HG03196 (cell line): Measurements from ENCODE around the gene RNF215.
"Not testable (repeated sequence)": the region's sequence is repeated elsewhere in the genome, so short reads cannot be mapped to it uniquely, and the experiment has no call there.

Experiments
- ATAC-seq: cut with Tn5 transposase; IDR thresholded peaks from one replicate; pipeline ENCODE4 v1.9.1; 2021; ENCODE audit not compliant: unreplicated experiment

Gene RNF215

DNA sequence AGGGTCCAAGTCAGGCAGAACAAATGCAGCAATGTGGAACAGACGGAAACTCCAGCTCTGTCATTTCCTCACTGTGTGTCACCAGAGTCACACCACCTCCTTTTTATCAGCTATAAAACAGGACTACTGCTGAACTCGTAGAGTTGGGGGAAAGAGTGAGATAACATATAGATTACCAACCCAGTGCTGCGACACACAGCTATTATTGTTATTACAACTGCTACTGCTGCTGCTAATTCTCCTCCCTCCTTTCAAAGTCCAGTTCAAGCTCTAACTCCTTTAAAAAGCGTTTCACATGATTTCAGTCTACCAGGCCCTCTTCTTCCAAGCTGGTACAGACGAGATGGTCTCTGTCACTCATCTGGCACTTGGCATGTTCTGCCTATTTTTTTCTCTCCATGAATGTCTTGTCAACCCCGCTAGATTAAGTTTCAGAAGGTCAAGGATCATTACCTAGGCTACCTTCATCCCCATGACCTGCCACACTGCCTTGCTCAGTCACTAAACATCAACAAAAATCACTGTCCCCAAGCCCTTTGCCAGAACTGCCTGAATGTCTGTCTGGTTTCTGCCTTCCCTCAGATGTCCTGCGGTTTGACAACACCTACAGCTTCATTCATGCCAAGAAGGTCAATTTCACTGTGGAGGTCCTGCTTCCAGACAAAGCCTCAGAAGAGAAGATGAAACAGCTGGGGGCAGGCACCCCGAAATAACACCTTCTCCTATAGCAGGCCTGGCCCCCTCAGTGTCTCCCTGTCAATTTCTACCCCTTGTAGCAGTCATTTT lies 34.7 kb upstream of the RNF215 start:
- no peak for ATAC-seq

DNA sequence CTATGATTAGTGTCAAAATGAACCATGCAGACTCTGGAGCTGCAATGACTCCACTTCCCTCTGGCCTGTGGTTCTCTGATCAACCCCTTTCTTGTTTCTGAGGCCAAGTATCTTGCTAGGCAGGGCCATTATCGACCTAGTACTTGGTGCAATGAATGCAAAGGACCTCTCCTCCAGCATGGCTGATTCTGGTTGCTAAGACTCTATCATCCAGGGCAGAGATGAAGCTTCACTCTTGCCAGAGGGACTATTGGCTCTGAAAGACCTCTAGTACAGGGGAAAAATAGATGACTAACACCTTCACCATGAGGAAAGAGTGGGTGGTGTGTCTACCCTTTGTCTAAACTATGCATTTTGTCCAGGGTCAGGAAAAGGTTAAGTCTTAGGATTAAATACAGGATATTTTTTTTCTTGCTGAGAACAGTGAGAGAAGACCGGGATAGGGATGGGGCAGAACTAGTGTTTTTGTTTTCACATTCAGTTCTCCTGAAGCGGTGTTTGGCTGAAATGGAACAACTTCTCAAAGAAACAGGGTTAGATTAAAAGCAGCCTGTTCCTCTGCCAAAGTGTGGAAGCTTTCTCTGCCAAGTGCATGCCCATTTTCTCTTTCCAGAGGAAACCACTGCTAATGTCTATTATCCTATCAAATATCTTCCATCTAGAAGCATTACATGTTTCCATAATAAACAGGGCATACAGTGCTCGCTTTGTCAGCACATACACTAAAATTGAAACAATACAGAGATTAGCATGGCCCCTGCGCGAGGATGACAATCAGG lies 33.3 kb upstream of the RNF215 start:
- ATAC-seq = no peak

DNA sequence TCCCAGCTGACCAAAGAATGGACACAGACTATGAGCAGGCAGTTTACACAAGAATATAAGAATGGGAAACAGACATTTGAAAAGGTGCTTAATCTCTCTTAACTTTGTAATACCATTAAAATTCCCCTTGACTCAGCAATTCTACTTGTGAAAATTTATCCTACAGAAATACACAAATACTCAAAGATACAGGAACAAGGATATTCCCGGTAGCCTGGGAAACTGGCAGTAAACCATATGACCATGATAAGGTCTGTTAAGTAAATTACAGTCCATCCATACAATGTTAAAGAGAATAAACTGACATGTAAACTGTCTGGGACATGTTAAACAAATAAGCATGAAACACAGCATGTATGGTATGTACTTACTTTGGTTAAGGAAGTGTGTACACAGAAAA lies 29.6 kb upstream of the RNF215 start:
- no peak for ATAC-seq

DNA sequence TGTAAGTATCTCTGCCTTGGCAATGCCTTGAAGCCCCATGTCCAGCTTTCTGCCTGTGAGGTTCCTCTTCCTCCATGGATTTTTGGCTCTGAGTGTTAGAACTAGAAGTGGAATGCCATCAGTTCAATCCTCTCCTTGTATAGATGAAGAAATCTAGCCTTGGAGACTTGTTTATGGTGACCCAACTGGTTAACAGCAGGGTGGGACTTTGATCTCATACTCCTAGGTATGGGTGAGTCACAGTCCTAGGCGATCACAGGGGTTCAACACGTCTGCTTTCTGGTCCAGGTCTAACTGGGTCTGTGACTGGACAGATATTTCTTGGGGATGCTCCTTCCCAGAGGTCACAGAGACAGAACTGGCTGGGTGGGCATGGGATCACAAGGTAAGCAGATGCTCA lies 29.2 kb upstream of the RNF215 start:
- ATAC-seq = no peak

DNA sequence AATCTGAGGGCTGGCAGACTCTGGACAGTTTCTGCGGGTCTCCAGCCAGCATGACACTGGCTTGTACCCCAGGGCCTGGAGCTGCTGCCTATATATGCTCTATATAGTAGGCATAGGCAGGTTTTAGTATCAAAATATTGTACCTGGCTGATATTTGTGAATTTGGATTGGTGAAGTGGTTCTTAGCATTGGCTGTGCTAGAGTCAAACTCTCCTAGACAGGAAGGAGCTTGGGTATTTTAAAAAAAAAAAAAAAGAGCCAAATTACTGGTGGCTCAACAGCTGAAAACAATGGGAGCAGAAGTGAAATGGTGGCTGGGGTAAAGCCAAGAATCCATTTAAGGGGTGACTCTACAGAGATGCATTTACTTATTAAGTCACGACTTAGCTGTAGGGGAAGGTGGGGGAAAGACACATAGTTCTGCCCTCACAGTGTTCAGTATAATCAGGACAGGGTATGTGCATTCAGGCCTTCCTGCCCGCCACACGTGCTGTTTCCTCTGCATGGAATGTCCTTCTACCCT lies 27.4 kb upstream of the RNF215 start:
- no peak for ATAC-seq

DNA sequence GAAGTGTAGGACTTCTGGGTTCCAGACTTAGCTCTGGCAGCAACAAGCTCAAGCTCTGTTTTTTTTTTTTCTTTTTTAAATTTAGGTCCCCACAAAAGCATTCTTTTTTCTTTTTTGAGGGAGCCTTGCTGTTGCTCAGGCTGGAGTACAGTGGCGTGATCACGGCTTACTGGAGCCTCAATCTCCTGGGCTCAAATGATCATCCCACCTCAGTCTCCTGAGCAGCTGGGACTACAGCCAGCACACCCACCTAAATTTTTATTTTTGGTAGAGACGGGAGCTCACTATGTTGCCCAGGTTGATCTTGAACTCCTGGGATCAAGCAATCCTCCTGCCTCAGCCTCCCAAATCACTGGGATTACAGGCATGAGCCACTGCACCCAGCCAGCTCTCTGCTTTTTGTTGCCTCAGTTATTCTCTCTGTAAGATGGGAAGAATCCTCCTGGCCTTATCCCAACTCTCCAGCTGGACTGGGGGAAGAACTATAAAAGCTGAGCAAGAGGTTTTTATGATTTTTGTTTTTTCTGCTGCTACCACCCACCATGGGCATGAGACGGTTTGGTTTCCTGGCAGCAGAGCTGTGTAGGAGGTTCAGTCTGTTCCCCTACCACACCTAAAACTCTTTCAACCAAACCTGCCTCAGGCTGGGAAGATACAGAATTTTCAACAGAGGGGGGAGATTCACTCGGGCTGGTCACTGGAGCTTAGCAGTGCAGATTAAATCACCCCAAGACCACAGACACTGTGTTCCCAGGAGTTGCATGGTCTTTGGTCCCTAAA lies 26.7 kb upstream of the RNF215 start:
- no peak for ATAC-seq

DNA sequence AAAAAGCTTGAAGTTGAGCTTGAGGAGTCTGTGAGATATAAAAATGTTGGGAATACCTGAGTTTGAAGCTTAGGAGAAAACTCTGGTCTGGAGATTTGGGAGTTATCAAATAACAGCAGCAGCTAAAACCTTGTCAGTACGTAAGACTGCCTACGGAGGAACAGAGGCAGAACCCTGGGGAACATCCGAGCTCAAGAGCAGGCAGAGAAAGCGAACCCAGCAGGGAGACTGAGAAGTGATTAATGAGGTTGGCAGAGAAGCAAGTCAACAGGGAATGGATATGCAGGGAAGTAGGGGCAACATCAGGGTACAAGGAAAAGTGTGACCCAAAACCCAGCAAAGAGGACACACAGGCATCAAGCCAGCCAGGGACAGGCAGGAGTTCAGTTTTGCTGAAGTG lies 25.8 kb upstream of the RNF215 start:
- no peak for ATAC-seq

DNA sequence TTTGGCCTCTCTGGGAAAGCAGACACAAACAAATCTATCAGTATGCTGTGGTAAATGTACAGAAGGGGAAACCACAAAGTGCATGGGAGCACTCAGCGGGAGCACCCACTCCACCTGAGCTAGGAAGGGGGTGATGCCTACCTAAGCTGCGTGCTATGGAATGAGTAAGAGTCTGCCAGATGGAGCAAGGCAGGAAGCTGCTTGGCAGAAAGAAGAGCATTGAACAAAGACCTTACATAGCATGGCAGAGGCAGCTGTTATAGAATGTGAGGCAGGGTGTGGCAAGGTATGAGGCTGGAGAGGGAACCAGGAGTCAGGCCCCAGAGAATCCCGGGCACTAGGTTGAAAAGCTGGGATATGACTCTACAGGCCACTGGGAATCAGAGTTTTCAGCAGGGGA lies 24.6 kb upstream of the RNF215 start:
- no peak for ATAC-seq

DNA sequence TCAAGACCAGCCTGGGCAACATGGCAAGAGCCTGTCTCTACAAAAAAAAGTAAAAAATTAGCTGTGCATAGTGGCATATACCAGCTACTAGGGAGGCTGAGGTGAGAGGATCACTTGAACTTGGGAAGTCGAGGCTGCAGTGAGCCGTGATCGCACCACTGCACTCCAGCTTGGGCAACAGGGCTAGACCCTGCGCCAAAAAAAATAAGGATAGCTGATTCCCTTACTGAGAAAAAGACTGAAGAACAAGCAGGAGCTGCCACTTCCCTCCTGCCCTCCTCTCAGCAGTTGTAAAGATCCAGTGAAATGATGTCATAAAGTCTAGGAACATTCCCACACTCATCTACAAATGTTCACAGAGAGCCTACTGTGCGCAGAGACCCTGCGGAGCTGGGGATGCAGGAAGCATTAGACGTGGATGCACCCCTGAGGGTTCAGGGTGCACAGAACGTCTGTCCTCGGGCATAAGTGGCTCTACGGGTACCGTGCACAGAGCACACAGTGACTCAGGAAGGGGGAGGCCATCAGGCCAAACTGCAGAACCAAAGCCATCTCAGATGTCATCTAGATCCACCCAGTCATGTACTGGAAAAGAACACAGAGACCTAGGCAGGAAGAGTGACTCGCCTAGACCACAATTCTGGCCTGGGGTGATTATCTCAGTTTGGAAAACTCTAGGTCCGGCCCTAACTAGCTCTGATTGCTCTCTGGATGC lies 21.3 kb upstream of the RNF215 start:
- no peak for ATAC-seq

DNA sequence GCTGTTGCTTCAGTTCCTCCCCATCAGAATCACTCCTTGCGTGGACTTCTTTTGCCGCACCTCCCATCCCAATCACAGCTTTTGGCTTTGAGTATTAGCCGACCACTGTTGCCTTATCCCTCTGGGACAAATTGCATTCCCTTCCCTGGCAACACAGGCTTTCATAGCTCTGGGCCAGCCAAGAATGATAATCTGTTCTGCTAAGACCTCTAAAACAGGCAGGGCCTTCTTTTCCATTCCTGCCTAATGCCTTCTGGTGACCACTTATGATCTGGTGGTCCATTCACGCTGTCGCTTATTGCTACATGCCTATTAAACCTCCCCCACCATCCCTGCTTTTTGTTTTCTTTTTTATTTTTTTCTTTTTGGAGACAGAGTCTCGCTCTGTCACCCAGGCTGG lies 19.2 kb upstream of the RNF215 start:
- ATAC-seq = no peak

DNA sequence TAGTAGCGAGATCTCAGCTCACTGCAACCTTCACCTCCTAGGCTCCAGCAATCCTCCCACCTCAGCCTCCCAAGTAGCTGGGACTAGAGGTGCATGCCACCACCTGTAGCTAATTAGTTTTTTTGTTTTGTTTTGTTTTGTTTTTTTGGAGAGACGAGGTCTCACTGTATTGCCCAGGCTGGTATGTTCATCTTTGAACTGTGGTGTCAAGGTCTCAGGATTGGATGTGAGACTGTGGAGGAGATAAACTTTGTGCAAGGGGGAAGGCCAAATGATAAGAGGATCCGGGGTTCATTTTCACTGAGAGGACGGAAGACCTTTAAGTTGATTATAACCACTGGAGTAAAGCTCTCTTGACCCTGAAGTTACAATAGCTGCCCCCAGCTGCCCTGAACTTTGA lies 18.5 kb upstream of the RNF215 start:
- no peak for ATAC-seq

DNA sequence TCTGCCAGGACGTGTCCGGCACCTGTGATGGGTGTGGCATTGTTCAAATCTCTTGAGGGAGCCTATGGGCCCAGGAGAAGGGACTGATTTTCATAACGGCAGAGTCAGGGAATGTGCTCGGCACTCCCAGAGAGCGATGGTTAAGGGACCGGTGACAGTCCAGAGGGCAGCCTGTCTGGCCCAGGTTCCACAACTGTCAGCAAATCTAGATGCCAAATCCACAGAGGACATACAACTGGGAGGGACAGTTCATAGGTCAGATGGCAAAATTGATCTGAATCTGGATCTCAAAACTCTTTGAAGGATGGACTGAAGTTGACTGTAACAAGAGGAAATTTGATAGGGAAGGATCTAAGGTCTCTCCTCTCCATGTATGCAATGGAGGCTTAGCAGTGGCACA lies 17.1 kb upstream of the RNF215 start:
- no peak for ATAC-seq

DNA sequence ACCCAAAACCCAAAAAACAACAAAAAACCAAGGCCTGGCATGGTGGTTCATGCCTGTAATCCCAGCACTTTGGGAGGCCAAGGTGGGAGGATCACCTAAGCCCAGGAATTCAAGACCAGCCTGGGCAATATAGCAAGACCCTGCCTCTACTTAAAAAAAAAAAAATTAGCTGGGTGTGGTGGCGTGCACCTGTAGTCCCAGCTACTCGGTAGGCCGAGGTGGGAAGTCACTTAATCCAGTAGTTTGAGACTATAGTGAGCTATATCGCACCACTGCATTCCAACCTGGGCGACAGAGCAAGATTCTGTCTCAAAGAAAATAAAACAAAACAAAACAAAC lies 15.5 kb upstream of the RNF215 start:
- ATAC-seq = not testable (repeated sequence)

DNA sequence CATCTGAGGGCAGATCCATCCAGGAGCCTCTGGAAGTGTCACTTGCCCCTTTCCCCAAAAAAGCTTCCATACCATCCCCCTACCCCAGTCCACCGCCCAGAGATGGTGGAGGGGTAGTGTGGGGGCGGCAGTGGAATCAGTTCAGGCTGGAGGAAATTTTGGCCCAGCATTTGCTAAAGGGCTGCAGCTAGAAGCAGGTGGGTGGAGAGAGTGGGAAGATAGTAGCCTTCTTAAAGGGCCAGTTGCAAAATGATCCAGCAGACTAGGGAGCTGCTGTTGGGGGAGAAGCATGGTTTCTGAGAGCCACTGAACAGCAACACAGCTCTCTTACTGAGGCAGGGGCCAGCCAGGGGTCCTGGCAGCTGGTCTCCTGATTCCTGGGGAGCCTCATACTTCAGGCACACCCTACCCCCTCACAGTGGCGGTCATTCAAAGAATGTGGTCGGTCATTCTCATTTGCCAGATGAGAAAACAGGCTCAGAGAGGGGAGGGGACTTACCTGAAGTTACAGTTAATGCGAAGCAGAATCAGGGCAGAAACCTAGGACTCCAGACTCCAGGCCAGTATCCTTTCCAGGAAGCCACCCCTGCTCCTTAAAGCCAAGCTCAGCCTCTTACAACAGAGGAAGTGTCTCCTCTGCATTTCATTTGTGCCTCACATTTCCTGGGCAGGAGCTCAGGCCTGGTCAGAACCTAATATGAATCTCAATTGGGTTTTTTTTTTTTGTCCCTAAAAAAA lies 15.0 kb upstream of the RNF215 start:
- ATAC-seq = no peak

DNA sequence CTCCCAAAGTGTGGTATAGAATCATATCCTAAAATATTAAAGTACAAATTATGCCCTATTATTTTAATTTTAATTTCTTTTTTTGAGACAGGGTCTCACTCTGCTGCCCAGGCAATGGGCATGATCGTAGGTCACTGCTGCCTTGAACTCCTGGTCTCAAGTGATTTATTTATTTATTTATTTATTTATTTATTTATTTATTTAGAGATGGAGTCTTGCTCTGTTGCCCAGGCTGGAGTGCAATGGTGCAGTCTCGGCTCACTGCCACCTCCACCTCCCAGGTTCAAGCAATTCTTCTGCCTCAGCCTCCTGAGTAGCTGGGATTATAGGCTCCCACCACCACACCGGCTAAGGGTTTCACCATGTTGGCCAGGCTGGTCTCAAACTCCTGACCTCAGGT lies 13.8 kb upstream of the RNF215 start:
- not testable (repeated sequence) for ATAC-seq

DNA sequence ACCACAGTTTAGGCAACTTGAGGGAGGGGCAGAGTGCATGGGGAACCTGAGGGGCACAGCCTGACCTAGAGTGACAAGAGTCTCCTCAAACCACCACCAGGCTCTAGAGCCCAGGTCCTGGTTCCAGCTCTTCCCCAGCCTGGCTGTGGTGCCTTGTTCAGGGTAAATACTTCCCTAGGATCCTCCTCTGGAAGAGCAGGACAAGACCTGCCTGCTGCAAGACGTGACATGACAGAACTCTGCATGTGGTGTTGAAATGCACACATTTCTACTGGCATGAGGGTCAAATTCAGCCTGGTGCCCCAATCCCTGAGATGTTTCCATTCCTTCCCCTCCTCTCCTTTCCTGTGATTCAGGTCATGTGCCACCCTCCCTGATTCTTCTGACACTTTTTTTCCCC lies 12.9 kb upstream of the RNF215 start:
- ATAC-seq = no peak

DNA sequence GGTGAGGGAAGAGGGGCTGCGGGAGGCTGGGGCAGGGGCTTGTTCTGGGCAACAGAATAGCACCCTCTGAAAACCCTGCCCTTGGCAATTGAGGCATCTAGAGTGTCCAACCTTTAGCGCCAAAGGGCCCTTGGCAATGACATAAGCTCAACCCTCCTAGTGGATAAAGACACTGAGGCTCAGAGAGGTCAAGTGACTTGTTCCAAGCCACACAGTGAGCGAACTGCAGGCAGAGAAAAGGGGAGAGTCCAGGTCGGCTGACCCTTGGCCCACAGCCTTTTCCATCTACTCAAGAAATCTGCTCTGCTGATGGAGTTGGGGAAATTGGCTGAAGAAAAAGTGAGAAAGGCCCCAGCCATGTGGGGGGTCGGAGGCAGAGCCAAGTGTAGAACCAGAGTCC lies 12.5 kb upstream of the RNF215 start:
- no peak for ATAC-seq

DNA sequence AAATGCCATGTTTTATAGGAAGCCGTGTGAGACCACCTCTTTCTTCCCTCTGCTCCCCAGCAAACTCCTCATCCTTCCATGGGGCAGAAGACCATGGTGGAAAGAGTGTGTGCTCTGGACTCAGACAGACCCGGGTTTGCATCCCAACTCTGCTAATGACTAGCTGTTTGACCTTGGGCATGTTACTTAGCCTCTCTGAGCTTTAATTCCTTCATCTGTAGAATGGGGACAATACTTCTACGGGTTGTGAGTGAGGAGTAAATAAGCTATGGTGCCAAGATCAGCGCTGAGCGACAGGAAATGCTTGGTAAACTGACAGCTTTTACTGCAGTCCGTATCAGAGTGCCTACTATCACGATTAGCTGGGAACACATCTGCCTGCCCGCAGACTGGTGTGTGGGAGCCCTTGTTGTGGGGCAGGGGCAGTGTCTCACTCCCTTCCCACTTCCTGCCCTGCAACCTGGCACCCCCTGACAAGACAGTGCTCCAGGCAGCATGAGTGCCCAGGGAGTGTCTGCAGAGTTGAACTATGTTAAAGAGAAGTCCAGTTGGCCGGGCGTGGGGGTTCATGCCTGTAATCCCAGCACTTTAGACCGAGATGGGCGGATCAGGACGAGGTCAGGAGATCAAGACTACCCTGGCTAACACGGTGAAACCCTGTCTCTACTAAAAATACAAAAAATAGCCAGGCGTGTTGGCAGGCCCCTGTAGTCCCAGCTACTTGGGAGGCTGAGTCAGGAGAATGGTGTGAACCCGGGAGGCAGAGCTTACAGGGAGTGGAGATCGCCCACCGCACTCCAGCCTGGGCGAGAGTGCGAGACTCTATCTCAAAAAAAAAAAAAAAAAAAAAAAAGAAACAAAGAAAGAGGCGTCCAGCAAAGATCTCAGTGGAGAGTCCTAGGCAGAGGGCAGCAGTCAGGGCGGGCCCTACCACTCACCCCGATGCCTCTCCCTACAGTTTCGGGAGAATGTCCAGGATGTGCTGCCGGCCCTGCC lies 11.8 kb upstream of the RNF215 start:
- no peak for ATAC-seq
